Thoracic aorta (tissue), 2 donors: ENCODE data around the gene APOF. TPM values are rescaled to one million over a fixed set of nuclear protein-coding genes. Genes with fewer than 3 reads are reported as not detected.
"Not testable (repeated sequence)": the region's sequence is repeated elsewhere in the genome, so short reads cannot be mapped to it uniquely, and the experiment has no call there.

Source experiments
- ATAC-seq: fragments of 150-250 bp; one replicate; pipeline ENCODE4 v1.8.0; 2017; ENCODE audit warnings: low read depth; ENCODE audit not compliant: insufficient number of reproducible peaks, low FRiP score
- DNase-seq: peaks from one replicate; pipeline ENCODE4 v3.0.0-alpha.2; 2020; ENCODE audit warnings: low spot score
- H3K27ac ChIP-seq, 2 donors: fragments of 200-600 bp; sonication (generic); 1 replicate in 1 of 2; 2 replicates in 1 of 2; pipeline ENCODE4 v1.5.1; 2016; ENCODE audit warnings: mild to moderate bottlenecking in 2 of 2, moderate library complexity in 2 of 2
- H3K27me3 ChIP-seq: fragments of 200-600 bp; sonication (generic); replicated peaks from 2 replicates; pipeline ENCODE4 v1.6.0; 2016; ENCODE audit warnings: mild to moderate bottlenecking; ENCODE audit not compliant: insufficient read depth
- H3K36me3 ChIP-seq: fragments of 200-600 bp; sonication (generic); one replicate; pipeline ENCODE4 v1.5.1; 2016
- H3K4me1 ChIP-seq, 2 donors: fragments of 200-600 bp; sonication (generic); 1 replicate in 1 of 2; 2 replicates in 1 of 2; pipeline versions ENCODE4 v1.5.1 to v1.6.0; 2016; ENCODE audit warnings: low read depth in 2 of 2, mild to moderate bottlenecking in 1 of 2; ENCODE audit not compliant: control insufficient read depth in 1 of 2
- H3K4me3 ChIP-seq: fragments of 200-600 bp; sonication (generic); 2 replicates; pipeline ENCODE4 v1.5.1; 2016; ENCODE audit warnings: mild to moderate bottlenecking
- H3K9me3 ChIP-seq: fragments of 200-600 bp; sonication (generic); 2 replicates; pipeline ENCODE4 v1.5.1; 2016
- total RNA-seq, 2 donors: library from RNA; depleted of rRNA; stranded (reverse); fragments of >200 nt; gene quantifications; one replicate each; pipeline versions ENCODE4 v1.1.0 to v1.2.3, GENCODE V29; 2016
- TF ChIP-seq, protein P1 (sequence below): fragments of 200-600 bp; sonication (generic); IDR thresholded peaks from one replicate; pipeline ENCODE4 v1.5.1; 2019; ENCODE audit warnings: antibody characterized with exemption

The APOF gene, protein sequence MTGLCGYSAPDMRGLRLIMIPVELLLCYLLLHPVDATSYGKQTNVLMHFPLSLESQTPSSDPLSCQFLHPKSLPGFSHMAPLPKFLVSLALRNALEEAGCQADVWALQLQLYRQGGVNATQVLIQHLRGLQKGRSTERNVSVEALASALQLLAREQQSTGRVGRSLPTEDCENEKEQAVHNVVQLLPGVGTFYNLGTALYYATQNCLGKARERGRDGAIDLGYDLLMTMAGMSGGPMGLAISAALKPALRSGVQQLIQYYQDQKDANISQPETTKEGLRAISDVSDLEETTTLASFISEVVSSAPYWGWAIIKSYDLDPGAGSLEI
- total RNA-seq = not detected

DNA sequence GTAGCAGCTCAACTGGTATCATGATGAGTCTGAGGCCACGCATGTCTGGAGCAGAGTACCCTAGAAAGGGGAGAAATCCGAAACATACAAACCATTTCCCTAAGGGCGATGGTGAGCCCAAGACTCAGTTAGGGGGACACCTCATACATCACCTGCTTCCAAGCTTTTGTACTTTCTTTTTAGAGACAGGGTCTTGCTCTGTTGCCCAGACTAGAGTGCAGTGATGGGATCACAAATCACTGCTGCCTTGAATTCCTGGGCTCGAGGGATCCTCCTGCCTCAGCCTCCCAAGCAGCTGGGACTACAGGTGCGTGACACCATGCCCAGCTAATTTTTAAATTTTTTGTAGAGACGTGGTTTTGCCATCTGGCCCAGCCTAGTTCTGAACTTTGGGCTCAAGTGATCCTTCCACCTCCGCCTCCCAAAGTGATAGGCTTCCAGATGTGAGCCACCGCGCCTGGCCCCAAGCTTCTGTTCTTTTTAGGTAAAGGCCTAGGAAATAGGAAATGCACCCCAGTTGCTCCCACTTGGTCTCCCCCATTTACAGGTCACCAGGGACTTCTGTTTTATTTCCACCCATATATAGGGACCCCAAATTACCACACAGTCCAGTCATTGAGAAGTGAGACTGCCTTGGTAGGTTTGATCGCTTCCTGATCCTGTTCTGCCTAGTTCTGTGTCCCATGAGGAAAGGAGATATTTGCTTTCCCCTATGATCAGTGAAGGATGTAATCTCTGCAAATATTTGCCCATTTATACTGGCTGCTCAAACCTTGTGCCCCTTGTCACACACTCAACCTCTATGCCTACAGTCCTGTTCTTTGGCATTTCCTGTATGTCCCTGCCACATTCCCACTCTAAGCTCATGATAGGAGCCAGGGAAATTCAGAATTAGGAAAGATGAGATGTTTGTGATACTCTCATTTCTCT, at the start of gene APOF:
TSS of gene APOF (minus strand) at position 728 of the 930 bp plus-strand sequence. CDS start at position 616, 112 bp downstream.
- TF ChIP-seq, protein P1, sequence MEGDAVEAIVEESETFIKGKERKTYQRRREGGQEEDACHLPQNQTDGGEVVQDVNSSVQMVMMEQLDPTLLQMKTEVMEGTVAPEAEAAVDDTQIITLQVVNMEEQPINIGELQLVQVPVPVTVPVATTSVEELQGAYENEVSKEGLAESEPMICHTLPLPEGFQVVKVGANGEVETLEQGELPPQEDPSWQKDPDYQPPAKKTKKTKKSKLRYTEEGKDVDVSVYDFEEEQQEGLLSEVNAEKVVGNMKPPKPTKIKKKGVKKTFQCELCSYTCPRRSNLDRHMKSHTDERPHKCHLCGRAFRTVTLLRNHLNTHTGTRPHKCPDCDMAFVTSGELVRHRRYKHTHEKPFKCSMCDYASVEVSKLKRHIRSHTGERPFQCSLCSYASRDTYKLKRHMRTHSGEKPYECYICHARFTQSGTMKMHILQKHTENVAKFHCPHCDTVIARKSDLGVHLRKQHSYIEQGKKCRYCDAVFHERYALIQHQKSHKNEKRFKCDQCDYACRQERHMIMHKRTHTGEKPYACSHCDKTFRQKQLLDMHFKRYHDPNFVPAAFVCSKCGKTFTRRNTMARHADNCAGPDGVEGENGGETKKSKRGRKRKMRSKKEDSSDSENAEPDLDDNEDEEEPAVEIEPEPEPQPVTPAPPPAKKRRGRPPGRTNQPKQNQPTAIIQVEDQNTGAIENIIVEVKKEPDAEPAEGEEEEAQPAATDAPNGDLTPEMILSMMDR = no peak
- Histone ChIP-seq H3K4me1 (peaks cover 10 to 25% of the 10 kb centered on the region in 2 donors), H3K27me3 (no peaks in the 10 kb centered on the region), H3K36me3 (no peaks in the 10 kb centered on the region), H3K4me3 (no peak within 1 kb of the TSS), H3K27ac (no peak within 1 kb of the TSS), H3K9me3 (no peaks in the 10 kb centered on the region)
- DNase-seq (no peak), ATAC-seq (no peak)

DNA sequence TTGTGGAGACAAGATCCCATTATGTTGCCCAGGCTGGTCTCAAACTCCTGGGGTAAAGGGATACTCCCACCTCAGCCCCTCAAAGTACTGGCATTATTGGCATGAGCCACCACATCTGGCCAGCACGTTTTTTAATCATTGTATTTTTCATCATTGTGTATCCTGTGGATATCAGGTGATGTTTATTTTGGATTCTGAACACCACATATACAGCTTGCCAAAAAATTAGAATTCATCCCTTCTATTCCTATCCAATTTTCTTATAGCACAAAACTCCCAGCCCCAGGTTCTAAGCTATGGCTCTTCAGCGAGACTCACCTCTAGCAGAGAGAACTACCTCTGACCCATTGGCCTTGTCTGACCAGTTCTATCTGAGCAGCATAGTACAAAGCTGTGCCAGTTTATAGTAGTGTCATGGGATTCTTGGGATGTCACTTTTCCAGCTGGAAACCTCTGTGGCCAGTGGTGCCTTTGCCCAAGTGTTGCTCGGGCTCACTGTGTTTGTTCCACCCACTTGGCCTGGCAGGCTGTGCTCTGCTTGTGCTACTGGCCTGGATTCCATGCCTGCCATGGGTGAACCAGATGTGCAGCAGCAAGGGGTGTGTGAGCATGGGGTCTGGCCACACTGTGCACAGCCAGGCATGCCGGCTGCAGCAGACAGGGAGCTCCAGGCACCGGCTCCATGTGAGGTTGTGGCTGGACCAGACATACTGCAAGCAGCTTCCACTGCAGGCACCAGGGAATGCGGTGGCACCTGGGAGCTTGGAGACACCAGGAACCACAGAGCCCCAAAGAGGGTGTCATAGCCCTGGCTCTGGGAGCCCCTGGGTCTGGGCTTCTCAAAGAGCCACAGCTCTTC, 49.4 kb upstream of the APOF start:
- ATAC-seq (no peak), DNase-seq (no peak)
- no peak overlapping the region for H3K4me3 ChIP-seq
- H3K9me3 ChIP-seq = no peaks in the 10 kb centered on the region
- no peaks in the 10 kb centered on the region for H3K4me1 ChIP-seq
- TF ChIP-seq, protein P1 = no peak
- no peak overlapping the region for H3K27ac ChIP-seq
- no peaks in the 10 kb centered on the region for H3K27me3 ChIP-seq
- no peaks in the 10 kb centered on the region for H3K36me3 ChIP-seq

DNA sequence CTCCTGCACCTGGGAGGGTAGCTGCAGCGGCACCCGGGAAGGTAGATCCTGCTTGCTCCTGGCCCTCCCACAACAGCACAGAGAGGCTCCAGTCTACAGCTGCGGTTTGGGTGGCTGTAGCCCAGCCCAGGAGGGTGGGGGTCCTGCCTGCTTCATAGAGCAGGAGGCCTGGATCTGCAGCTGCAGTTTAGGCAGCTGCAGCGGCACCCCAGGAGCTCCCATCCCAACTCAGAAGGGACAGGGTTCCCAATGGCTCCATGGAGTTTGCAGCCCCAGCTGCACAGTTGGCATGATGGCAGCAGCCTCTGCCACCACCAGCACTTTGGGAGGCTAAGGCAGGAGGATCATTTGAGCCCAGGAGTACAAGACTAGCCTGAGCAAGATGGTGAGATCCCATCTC, 48.1 kb upstream of the APOF start:
- Histone ChIP-seq H3K9me3 (no peaks in the 10 kb centered on the region), H3K27me3 (no peaks in the 10 kb centered on the region), H3K4me3 (no peak overlapping the region), H3K27ac (no peak overlapping the region), H3K36me3 (no peaks in the 10 kb centered on the region), H3K4me1 (no peaks in the 10 kb centered on the region)
- TF ChIP-seq, protein P1 = no peak
- DNase-seq (no peak), ATAC-seq (no peak)

DNA sequence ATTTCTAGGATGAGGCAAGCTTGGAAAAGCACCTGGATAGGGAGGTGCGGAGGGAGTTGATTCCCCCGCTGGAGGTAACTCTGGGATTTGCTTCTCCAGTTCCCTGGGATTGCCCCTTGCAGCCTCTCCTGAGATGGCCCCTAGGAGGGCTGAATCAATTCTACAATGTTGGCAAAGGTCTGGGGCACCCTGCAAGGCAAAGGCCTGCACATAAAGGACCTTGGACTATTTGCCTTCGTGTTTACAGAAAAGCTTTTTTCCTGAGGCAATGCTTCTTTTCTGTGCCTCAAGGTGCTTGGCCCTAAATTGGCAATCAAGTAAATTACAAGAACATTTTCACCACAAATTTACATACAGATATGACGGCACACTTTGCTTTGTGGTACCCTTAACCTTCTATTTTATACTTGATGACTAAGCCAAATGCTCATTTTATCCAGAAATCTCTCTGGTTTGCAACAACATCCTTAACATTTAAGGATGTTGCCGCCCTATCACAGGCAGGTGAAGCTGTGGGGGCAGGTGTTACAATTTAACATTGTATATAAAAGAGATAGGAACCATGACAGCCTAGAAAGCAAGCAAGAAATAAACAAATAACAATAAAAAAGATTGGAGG, 46.3 kb upstream of the APOF start:
- H3K9me3 ChIP-seq = no peaks in the 10 kb centered on the region
- no peaks in the 10 kb centered on the region for H3K27me3 ChIP-seq
- no peak overlapping the region for H3K4me3 ChIP-seq
- no peak overlapping the region for H3K27ac ChIP-seq
- TF ChIP-seq, protein P1 = no peak
- ATAC-seq (no peak), DNase-seq (no peak)
- no peaks in the 10 kb centered on the region for H3K36me3 ChIP-seq
- no peaks in the 10 kb centered on the region for H3K4me1 ChIP-seq

DNA sequence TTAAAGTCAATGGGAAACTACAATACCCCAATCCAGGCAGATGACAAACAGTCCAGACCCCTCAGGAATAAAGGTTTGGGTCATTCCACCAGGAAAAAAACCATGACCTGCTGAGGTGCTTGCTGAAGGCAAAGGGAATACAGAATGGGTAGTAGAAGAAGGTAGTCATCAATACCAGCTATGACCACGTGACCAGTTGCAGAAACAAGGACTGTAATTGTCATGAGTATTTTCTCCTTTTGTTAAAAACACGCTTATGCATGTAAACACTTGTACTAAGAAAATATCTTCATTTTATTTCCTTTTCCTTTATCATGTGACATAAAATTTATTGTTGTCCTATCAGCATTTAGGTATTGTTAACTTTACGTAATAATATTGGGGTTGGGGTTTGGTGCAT, 41.6 kb upstream of the APOF start:
- H3K27me3 ChIP-seq, H3K4me3 ChIP-seq, ATAC-seq, H3K9me3 ChIP-seq, DNase-seq, H3K4me1 ChIP-seq, H3K36me3 ChIP-seq, H3K27ac ChIP-seq: not testable (repeated sequence)

DNA sequence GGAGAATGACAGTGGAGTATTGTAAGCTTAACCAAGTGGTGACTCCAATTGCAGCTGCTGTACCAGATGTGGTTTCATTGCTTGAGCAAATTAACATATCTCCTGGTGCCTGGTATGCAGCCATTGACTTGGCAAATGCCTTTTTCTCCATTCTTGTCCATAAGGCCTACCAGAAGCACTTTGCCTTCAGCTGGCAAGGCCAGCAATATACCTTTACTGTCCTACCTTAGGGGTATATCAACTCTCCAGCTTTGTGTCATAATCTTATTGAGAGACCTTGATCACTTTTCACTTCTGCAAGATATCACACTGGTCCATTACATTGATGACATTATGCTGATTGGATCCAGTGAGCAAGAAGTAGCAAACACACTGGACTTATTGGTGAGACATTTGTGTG, 39.0 kb upstream of the APOF start:
- DNase-seq, H3K27me3 ChIP-seq, ATAC-seq, H3K27ac ChIP-seq, H3K36me3 ChIP-seq, H3K4me1 ChIP-seq, H3K9me3 ChIP-seq, H3K4me3 ChIP-seq: not testable (repeated sequence)

DNA sequence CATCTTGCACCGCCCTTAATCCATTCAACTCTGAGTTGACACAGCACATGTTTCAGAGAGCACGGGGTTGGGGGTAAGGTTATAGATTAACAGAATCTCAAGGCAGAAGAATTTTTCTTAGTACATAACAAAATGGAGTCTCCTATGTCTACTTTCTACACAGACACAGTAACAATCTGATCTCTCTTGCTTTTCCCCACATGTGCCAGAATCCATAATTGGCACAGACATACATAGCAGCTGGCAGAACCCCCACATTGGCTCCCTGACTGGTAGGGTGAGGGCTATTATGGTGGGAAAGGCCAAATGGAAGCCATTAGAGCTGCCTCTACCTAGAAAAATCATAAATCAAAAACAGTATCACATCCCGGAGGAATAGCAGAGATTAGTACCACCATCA, 38.5 kb upstream of the APOF start:
- not testable (repeated sequence) for DNase-seq, H3K4me1 ChIP-seq, ATAC-seq

More for the DNA sequence above, 38.5 kb upstream of the APOF start:
- not testable (repeated sequence) for H3K36me3 ChIP-seq, H3K27me3 ChIP-seq, H3K27ac ChIP-seq, H3K4me3 ChIP-seq, H3K9me3 ChIP-seq
